HG03571 (cell line): Measurements from ENCODE around the gene CCDC8.
"Not testable (repeated sequence)": the region's sequence is repeated elsewhere in the genome, so short reads cannot be mapped to it uniquely, and the experiment has no call there.

ENCODE experiments used
- ATAC-seq: cut with Tn5 transposase; IDR thresholded peaks from one replicate; pipeline ENCODE4 v1.9.1; 2021; ENCODE audit not compliant: unreplicated experiment

Gene CCDC8

DNA sequence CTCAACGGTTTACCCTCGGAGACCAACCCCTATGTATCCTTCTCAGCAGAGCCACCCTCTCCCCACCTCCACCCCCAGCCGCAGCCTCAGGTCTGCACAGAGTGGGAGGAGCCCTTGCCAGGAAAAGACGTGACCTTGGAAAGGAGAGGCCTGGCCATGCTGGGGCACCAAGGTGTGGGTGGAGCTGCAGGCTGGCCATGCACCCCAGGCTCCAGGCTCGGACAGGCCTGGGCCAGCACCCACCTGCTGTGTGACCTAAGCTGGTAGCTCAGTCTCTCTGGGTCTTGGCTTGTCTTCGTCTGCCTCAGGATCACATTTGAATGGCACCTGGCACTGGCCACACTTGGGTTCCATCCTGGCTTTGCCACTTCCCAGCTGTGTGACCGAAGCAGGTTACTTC, 29.5 kb downstream of the CCDC8 start:
- no peak for ATAC-seq

GRCh38 chr19:46383171-46383815, 30.1 kb downstream of the CCDC8 start:
- ATAC-seq = no peak

DNA sequence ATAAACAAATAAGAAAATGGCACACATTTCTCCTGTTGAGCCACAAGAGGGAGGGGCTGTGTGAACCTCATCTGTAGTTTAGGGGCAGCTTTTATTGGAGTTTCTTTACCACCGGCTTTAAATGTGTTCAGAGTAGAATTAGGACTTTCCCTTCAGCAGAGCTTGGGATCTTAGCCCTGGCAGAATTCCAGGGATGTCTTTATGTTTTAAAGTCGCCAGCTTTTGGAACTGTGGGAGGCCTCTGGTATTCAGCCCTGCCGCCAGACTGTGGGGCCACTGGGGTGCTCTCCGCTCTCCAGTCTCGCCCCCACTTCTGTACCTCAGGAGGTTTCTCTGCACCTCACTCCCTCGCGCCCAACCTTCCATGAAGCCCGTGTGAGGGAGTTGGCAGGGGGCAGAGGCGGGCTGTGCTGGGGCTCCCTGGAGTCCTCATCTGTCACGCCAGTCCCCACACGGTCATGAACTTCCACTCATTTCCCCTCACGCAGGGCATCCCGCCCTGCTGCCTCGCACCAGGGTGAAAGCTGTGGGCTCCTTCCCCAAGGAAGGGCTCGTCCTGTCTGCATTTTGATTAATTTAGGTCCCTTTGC, 31.5 kb downstream of the CCDC8 start:
- ATAC-seq = no peak

GRCh38 chr19:46381346-46381745, 32.0 kb downstream of the CCDC8 start:
- no peak for ATAC-seq

DNA sequence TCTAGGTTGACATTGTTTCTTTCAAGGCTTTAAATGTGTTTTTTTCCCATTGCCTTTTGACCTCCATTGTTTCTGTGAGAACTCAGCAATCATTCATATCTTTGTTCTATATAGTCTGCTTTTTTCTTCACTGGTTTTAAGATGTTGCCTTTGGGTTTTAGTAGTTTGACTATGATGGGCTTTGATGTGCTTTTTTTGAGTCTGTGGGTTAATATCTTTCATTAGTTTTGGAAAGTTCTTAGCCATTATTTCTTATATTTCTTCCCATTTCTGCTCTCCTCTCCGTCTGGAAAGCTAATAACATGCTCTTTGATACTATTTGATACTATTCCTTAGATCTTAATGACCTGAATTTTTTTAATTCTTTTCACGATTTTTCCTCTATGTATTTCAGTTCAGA, 32.7 kb downstream of the CCDC8 start:
- no peak for ATAC-seq

DNA sequence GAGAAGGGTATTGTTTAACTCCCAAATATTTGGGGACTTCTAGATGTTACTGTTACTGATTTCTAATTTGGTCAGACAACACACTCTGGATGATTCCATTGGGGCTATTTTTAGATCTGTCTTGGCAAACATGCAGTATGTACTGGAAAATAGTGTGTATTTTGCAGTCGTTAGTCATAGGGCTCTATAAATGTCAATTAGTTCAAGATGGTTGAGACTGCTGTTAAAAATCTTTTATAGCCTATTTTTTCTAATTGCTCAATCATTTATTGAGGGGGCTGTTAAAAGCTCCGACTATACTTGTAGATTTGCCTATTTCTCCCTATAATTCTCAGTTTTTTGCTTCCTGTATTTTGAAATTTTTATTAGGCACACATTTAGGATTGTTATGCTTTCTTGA, 35.1 kb downstream of the CCDC8 start:
- ATAC-seq = no peak

- no peak for ATAC-seq
Measured at GRCh38 chr19:46376241-46377153, 36.9 kb downstream of the CCDC8 start.

- not testable (repeated sequence) for ATAC-seq
Measured at GRCh38 chr19:46375476-46376067, 37.8 kb downstream of the CCDC8 start.

DNA sequence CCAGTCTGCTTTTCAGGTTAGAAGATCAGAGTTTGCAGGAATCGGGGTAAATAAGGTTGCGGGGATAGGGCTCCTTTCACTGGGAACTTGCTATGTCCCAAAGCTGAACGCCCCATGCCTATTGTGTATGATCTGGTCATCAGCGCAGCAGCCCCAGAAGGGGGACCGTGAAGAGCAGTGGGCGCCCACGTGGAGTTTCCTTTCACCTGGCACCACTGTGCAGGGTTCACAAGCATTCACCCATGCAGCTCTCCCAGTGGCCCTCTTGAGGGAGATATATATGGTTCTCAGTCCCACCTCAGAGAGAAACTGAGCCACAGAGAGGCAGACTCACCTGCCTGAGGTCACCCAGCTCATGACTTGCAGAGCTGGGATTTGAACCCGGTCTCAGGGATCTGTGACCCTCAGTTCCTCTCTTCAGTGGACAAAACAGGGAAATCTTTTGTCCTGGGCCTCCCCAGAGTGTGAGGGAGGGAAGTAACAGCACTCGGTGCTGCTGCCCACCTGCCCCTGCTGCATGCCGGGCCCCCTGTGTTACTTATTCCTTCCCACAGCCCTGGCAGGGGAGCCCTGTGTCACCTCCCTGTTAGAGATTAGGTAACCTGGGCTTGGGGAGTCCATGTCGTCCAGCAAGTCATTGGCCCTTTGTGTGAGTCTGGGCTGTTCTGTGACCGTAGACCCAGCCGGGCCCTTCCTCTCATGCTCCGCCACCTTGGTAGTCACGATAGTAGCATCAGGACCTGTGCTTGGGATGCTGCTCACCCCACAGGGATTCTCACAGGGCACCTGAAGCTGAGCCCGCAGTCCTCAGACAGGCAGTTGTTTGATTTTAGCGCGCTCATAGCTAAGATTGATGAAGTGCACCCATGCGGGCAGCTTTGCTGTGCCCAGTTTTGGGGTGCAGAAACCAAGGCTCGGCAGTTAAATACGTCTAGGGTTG, 38.6 kb downstream of the CCDC8 start:
- no peak for ATAC-seq

DNA sequence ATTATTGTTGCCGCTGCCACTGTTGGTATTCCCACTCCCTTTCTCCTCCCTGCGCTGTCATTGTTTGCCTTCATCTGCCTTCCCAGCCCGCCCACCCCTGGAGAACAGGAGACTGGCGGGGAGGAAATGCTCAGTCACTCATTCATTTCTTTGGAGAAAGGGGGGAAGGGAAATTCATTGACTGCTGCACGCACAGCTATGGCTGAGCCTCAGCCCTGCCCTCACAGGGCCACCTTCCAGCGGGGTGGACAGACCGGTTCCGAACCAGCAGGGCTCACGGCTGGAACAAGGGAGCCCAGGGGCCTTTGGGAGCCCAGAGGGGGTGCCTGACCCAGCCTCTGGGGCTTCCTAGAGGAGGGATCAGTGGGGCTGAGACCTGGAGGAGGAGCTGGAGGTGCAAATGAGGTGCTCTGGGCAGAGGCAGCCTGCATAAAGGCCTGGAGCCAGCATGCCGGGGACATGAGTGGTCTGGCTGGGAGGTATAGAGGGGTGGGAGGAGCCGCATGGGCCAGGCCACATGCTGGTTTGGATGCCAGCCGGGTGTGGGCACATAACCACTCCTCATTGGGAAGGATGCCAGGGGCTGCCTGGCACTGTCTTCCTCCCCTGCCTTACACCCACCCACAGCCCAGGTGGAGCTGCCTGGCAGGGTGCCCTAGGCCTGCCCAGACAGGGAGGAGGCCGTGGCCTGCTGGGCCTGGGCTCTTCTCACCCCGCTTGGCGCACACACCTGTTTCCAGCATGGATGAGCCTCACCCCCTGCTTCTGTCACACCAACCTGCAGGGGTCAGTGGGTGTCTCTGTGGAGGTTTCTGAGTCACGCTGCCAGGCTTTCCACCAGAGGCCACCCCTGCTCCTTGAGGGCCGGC, 39.6 kb downstream of the CCDC8 start:
- no peak for ATAC-seq

- ATAC-seq = no peak
Measured at GRCh38 chr19:46372901-46373490, 40.4 kb downstream of the CCDC8 start.

GRCh38 chr19:46371371-46371901, 41.9 kb downstream of the CCDC8 start:
- no peak for ATAC-seq

DNA sequence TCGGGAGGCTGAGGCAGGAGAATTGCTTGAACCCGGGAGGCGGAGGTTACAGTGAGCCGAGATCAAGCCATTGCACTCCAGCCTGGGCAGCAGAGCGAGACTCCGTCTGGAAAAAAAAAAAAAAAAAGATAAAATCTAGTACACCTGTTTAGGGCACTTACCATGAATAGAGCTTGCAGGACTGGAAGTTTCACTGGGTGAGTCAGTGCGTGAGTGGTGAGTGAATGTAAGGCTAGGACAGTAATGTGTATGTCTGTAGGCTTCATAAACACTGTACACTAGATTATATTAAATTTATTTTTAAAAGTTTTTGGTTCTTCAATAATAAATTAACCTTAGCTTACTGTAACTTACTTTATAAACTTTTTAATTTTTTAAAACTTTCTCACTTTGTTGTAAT, 43.5 kb downstream of the CCDC8 start:
- no peak for ATAC-seq

DNA sequence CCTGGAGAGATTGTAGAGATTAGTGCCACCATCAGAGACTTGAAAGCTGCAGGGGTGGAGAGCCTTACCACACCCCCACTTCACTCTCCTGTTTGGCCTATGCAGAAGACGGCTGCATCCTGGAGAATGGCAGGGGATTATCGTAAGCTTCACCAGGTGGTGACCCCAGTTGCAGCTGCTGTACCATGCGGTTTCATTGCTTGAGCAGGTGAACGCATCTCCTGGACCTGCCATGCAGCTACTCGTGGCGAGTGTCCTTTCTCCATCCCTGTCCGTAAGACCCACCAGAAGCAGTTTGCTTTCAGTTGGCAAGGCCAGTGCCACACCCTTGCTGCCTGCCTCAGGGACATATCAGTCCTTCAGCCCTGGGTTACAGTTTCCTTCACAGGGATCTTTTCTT, 45.2 kb downstream of the CCDC8 start:
- no peak for ATAC-seq

GRCh38 chr19:46367426-46367825, 45.9 kb downstream of the CCDC8 start:
- ATAC-seq = no peak

DNA sequence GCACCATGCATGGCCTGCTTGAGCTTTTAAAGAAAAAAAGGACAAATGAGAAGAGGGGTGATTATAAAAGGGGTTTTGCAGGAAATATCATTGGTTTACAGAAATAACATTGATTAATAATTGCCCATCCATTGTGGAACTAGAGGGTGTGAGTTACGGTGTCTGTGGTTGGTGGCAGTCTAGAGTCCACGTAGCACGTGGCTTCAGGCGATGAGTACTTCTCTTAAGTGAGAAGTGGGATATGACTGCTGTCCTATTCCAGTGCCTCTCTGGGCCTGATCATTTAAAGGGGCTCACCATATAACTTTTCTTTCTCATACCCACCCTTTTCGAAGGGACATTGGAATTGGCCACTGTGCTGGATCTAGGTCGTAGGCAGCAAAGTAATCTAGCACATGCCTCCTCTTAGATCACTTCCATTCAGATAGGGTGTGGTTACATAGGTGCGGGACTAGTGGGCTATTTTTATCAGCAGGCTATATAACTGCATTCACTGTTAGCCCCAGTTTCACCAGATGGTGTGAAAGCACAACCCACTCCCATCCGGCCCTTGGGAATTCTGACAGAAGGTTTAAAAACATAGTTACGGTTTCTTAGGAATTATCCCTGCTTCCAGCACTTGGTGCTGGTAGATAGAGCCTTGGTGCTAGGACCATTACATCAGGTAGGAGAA, 46.6 kb downstream of the CCDC8 start:
- no peak for ATAC-seq

GRCh38 chr19:46365561-46365960, 47.8 kb downstream of the CCDC8 start:
- ATAC-seq = no peak

- ATAC-seq = no peak
Measured at GRCh38 chr19:46364359-46364758, 49.0 kb downstream of the CCDC8 start.
